ENCODE data around the gene DOCK10.

DNA sequence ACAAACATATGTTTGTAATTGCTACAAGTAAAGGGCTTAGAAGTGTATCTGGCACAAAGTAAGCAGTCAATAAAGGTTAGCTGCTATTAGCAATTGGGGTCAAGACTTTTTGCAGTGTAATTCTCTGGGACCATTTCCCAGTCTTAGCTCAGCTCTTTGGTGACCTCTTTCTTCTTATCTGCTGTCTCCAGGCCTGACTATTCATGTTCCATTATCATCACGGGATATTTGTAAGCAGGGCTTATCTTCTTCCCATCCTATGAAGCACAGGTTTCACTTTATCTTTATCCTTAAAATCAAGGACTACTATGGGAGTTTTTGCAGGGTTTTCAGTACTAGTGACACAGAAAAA, 131.7 kb downstream of the DOCK10 start:
- TF ChIP-seq POLR2AphosphoS5 (IDR thresholded peaks at IDR 0.05): no peak
- TF ChIP-seq, protein P1, sequence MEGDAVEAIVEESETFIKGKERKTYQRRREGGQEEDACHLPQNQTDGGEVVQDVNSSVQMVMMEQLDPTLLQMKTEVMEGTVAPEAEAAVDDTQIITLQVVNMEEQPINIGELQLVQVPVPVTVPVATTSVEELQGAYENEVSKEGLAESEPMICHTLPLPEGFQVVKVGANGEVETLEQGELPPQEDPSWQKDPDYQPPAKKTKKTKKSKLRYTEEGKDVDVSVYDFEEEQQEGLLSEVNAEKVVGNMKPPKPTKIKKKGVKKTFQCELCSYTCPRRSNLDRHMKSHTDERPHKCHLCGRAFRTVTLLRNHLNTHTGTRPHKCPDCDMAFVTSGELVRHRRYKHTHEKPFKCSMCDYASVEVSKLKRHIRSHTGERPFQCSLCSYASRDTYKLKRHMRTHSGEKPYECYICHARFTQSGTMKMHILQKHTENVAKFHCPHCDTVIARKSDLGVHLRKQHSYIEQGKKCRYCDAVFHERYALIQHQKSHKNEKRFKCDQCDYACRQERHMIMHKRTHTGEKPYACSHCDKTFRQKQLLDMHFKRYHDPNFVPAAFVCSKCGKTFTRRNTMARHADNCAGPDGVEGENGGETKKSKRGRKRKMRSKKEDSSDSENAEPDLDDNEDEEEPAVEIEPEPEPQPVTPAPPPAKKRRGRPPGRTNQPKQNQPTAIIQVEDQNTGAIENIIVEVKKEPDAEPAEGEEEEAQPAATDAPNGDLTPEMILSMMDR (IDR thresholded peaks at IDR 0.05): no peak

Data from stomach (tissue), 4 donors.